Spinal cord (tissue), 10 donors: ENCODE measurements around the gene LRRC8A. TPM values are rescaled to one million over a fixed set of nuclear protein-coding genes. Genes with fewer than 3 reads are reported as not detected.
A peak's percentile ranks its signal among the peaks of the same experiment; 100 is the strongest.
"Not testable (repeated sequence)": the region's sequence is repeated elsewhere in the genome, so short reads cannot be mapped to it uniquely, and the experiment has no call there.

Source experiments
- DNase-seq, 6 donors: peaks; one replicate each; pipeline versions ENCODE4 v3.0.0 to v3.0.0-alpha.2; 2013 to 2015; ENCODE audit warnings: low spot score in 6 of 6, low read depth in 4 of 6
- H3K27ac ChIP-seq: one replicate; pipeline ENCODE4 v1.5.1; 2013; ENCODE audit warnings: low read depth, low read length, control low read depth
- H3K27me3 ChIP-seq: one replicate; pipeline ENCODE4 v1.6.1; 2013; ENCODE audit warnings: low read length; ENCODE audit not compliant: control insufficient read depth, insufficient read depth
- H3K36me3 ChIP-seq: one replicate; pipeline ENCODE4 v1.6.1; 2013; ENCODE audit warnings: low read length; ENCODE audit not compliant: control insufficient read depth, insufficient read depth
- H3K4me1 ChIP-seq: one replicate; pipeline ENCODE4 v1.6.1; 2013; ENCODE audit warnings: low read length; ENCODE audit not compliant: control insufficient read depth, insufficient read depth
- H3K4me3 ChIP-seq: one replicate; pipeline ENCODE4 v1.5.1; 2013; ENCODE audit warnings: low read depth, low read length, control low read depth
- H3K9me3 ChIP-seq: one replicate; pipeline ENCODE4 v1.6.1; 2013; ENCODE audit warnings: low read length; ENCODE audit not compliant: control insufficient read depth, insufficient read depth
- WGBS: methylation state at CpG from one replicate; pipeline ENCODE4 v1.1.5; 2013; ENCODE audit warnings: missing lambda C conversion rate; ENCODE audit not compliant: insufficient coverage; 5-methylcytosine and 5-hydroxymethylcytosine counted together
- polyA plus RNA-seq, 2 donors: library from polyadenylated mRNA; unstranded; fragments of 120-200 nt; gene quantifications; one replicate each; pipeline ENCODE4 v1.2.1, GENCODE V29; 2013; ENCODE audit not compliant: insufficient read length in 2 of 2
- total RNA-seq, 2 donors: library from RNA; depleted of rRNA in 1 of 2; stranded (reverse); fragments of 120-200 nt in 1 of 2; fragments of >200 nt in 1 of 2; gene quantifications; one replicate each; pipeline versions ENCODE4 v1.2.3 to v1.2.4, GENCODE V29; 2013 to 2014
- donor health status: healthy.

LRRC8A gene
- total and polyA plus RNA-seq, 4 donors: 28.5 to 57.4 (median 42.9) TPM

DNA sequence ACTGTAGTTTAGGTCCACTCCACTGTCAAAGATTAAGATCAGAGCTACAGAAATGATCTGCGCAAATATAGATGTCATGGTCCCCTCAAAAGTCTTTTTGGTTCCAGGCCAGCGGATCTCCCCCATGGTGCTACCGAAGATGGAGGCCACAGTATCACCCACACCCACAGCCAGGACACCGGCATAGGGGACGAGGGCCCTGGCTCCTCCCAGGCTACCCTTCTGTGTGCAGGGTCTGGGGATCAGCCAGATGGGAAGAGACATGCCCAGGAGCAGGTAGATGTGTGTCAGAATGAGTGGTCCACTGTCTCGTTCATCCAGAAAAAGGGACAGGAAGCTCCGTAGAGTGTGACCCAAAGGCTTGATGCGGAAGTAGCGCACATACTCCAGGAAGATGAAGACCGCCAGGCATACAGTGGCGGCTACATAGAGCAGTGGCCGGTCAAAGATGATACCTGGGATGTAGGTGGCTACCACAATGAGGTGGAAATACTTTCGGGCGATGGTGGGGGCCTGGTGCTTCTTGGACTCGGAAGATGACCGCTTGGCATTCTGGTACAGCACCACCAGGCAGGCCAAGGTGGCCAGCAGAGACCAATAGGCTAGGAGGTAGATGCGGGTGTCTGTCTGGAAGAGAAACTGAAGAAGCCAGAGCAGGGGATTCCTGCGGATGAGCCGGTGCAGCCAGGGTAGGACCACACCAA, 64.0 kb downstream of the LRRC8A start:
- no peaks in the 10 kb centered on the region for H3K9me3 ChIP-seq
- WGBS: 98% methylated on average over 17 of the region's 19 CpGs
- no peak for DNase-seq

GRCh38 chr9:128946571-128947276, 64.8 kb downstream of the LRRC8A start:
- H3K36me3 ChIP-seq: peaks cover 52% of the 10 kb centered on the region
- no peak for DNase-seq
- no peaks in the 10 kb centered on the region for H3K9me3 ChIP-seq
- no peaks in the 10 kb centered on the region for H3K27me3 ChIP-seq
- 16% methylated on average over 26 of the region's 30 CpGs for WGBS
- peak overlapping the region; percentile 90 for H3K27ac ChIP-seq
- peaks cover 37% of the 10 kb centered on the region for H3K4me1 ChIP-seq
- H3K4me3 ChIP-seq: peak overlapping the region; percentile 89

More for the DNA sequence above, 64.0 kb downstream of the LRRC8A start:
- Histone ChIP-seq H3K27ac (no peak overlapping the region), H3K36me3 (peaks cover 53% of the 10 kb centered on the region), H3K4me1 (peaks cover 45% of the 10 kb centered on the region), H3K27me3 (no peaks in the 10 kb centered on the region), H3K4me3 (no peak overlapping the region)

- Histone ChIP-seq H3K4me3 (peak overlapping the region; percentile 89), H3K4me1 (peaks cover 34% of the 10 kb centered on the region), H3K27ac (peak overlapping the region; percentile 90), H3K36me3 (peaks cover 50% of the 10 kb centered on the region), H3K27me3 (no peaks in the 10 kb centered on the region), H3K9me3 (no peaks in the 10 kb centered on the region)
- WGBS: 0% methylated on average over 20 of the region's 20 CpGs
- DNase-seq: peak in 1 of 6 donors; percentile 26
Observed at GRCh38 chr9:128947277-128947526, 65.3 kb downstream of the LRRC8A start.

- Histone ChIP-seq H3K27ac (peak within 1 kb of the TSS; percentile 90), H3K36me3 (peaks cover 50% of the 10 kb centered on the region), H3K27me3 (no peaks in the 10 kb centered on the region), H3K9me3 (no peaks in the 10 kb centered on the region), H3K4me1 (peaks cover 29% of the 10 kb centered on the region), H3K4me3 (peak within 1 kb of the TSS; percentile 89)
- WGBS: 0% methylated on average over 84 of the region's 86 CpGs
- DNase-seq: peak; percentile 87 to 98 (median 94)
Observed at GRCh38 chr9:128947527-128948301, 65.8 kb downstream of the LRRC8A start, which contains the start of the genes DOLK and NUP188. TSS of gene DOLK (minus strand) at chr9:128947603. CDS start at chr9:128947303, 300 bp downstream. TSS of gene NUP188 (plus strand) at chr9:128947699. CDS start at chr9:128947720, 21 bp downstream.

- H3K4me3 ChIP-seq, H3K27ac ChIP-seq: not testable (repeated sequence)
- H3K36me3 ChIP-seq: peaks cover 63% of the 10 kb centered on the region
Observed at GRCh38 chr9:128961403-128961802, 79.5 kb downstream of the LRRC8A start.

More at GRCh38 chr9:128961403-128961802, 79.5 kb downstream of the LRRC8A start:
- H3K27me3 ChIP-seq, H3K4me1 ChIP-seq, DNase-seq, H3K9me3 ChIP-seq: not testable (repeated sequence)
- 100% methylated on average over 5 of the region's 9 CpGs for WGBS

Other genes with a start within 250 kb of the LRRC8A start
- gene DYNC2I2, start 225.3 kb upstream of the LRRC8A start, total RNA-seq: 10 to 100 TPM; 23.0 to 65.3 TPM
- gene DYNC2I2, start 225.3 kb upstream of the LRRC8A start, polyA plus RNA-seq: 10 to 100 TPM; 62.9 to 63.1 TPM
- gene SET, start 192.9 kb upstream of the LRRC8A start, total RNA-seq: 100 to 1,000 TPM; 445 to 512 TPM
- 100 to 1,000 TPM; 398 to 461 TPM for gene SET, start 192.9 kb upstream of the LRRC8A start, polyA plus RNA-seq
- gene PKN3, start 179.6 kb upstream of the LRRC8A start, total RNA-seq: 1 to 10 TPM; 1.1 to 5.5 TPM
- gene PKN3, start 179.6 kb upstream of the LRRC8A start, polyA plus RNA-seq: 1 to 10 TPM; 5.5 to 5.9 TPM
- 10 to 100 TPM in 1 of 2 donors, 1 to 10 TPM in 1; 3.5 to 12.6 TPM for gene ZDHHC12, start 158.0 kb upstream of the LRRC8A start, total RNA-seq
- gene ZDHHC12, start 158.0 kb upstream of the LRRC8A start, polyA plus RNA-seq: 10 to 100 TPM; 11.2 to 15.0 TPM
- gene ZER1, start 110.2 kb upstream of the LRRC8A start, total RNA-seq: 10 to 100 TPM; 23.1 to 34.1 TPM
- gene ZER1, start 110.2 kb upstream of the LRRC8A start, polyA plus RNA-seq: 10 to 100 TPM; 51.5 to 55.3 TPM
- 10 to 100 TPM; 11.4 to 13.9 TPM for gene TBC1D13, start 94.9 kb upstream of the LRRC8A start, total RNA-seq
- 10 to 100 TPM; 31.4 to 36.0 TPM for gene TBC1D13, start 94.9 kb upstream of the LRRC8A start, polyA plus RNA-seq
- gene ENDOG, start 63.6 kb upstream of the LRRC8A start, total RNA-seq: 10 to 100 TPM; 14.2 to 28.2 TPM
- 10 to 100 TPM; 35.5 to 36.9 TPM for gene ENDOG, start 63.6 kb upstream of the LRRC8A start, polyA plus RNA-seq
- gene SPOUT1, start 52.3 kb upstream of the LRRC8A start, total RNA-seq: 10 to 100 TPM; 12.2 to 27.7 TPM
- gene SPOUT1, start 52.3 kb upstream of the LRRC8A start, polyA plus RNA-seq: 10 to 100 TPM; 51.1 to 57.7 TPM
- 10 to 100 TPM in 1 of 2 donors, 1 to 10 TPM in 1; 8.9 to 12.1 TPM for gene KYAT1, start 183 bp upstream of the LRRC8A start, total RNA-seq
- 10 to 100 TPM; 14.5 to 20.5 TPM for gene KYAT1, start 183 bp upstream of the LRRC8A start, polyA plus RNA-seq
- 10 to 100 TPM in 1 of 2 donors, 1 to 10 TPM in 1; 7.8 to 29.9 TPM for gene PHYHD1, start 38.8 kb downstream of the LRRC8A start, total RNA-seq
- gene PHYHD1, start 38.8 kb downstream of the LRRC8A start, polyA plus RNA-seq: 10 to 100 TPM; 23.2 to 27.4 TPM
- gene DOLK, start 65.5 kb downstream of the LRRC8A start, total RNA-seq: 10 to 100 TPM; 17.8 to 22.8 TPM
- gene DOLK, start 65.5 kb downstream of the LRRC8A start, polyA plus RNA-seq: 10 to 100 TPM; 20.1 to 22.0 TPM
- gene NUP188, start 65.6 kb downstream of the LRRC8A start, total RNA-seq: 10 to 100 TPM; 30.3 to 31.4 TPM
- gene NUP188, start 65.6 kb downstream of the LRRC8A start, polyA plus RNA-seq: 10 to 100 TPM; 33.7 to 43.6 TPM
- gene SH3GLB2, start 146.2 kb downstream of the LRRC8A start, total RNA-seq: 100 to 1,000 TPM in 1 of 2 donors, 10 to 100 TPM in 1; 62.8 to 138 TPM
- 100 to 1,000 TPM; 130 to 160 TPM for gene SH3GLB2, start 146.2 kb downstream of the LRRC8A start, polyA plus RNA-seq
- 10 to 100 TPM; 21.2 to 29.4 TPM for gene MIGA2, start 154.5 kb downstream of the LRRC8A start, total RNA-seq
- gene MIGA2, start 154.5 kb downstream of the LRRC8A start, polyA plus RNA-seq: 10 to 100 TPM; 24.4 to 35.6 TPM
- 10 to 100 TPM; 14.9 to 15.8 TPM for gene DOLPP1, start 199.0 kb downstream of the LRRC8A start, total RNA-seq
- gene DOLPP1, start 199.0 kb downstream of the LRRC8A start, polyA plus RNA-seq: 10 to 100 TPM; 25.2 to 31.4 TPM
- 10 to 100 TPM; 27.1 to 30.7 TPM for gene CRAT, start 228.7 kb downstream of the LRRC8A start, total RNA-seq
- 10 to 100 TPM; 65.9 to 68.7 TPM for gene CRAT, start 228.7 kb downstream of the LRRC8A start, polyA plus RNA-seq
- gene PTPA, start 229.3 kb downstream of the LRRC8A start, total RNA-seq: 100 to 1,000 TPM in 1 of 2 donors, 10 to 100 TPM in 1; 62.3 to 117 TPM
- 100 to 1,000 TPM in 1 of 2 donors, 10 to 100 TPM in 1; 98.6 to 116 TPM for gene PTPA, start 229.3 kb downstream of the LRRC8A start, polyA plus RNA-seq